GM18951 (cell line): Measurements from ENCODE around the gene GLIS1.

Experiments
- POLR2A ChIP-seq: IDR thresholded peaks from 4 replicates; pipeline ENCODE4 v1.6.1; 2011; ENCODE audit warnings: mild to moderate bottlenecking; ENCODE audit not compliant: insufficient read length, insufficient read depth; ENCODE audit errors: extremely low read depth
- in situ Hi-C: fragments of 300-500 bp; cut with MboI; formaldehyde crosslinking; loops from one replicate; pipeline ENCODE4 v1.12.0; 2022; ENCODE audit warnings: low sequenced_read_pairs, mixed read lengths, inconsistent platforms; ENCODE audit not compliant: unreplicated experiment

The GLIS1 gene

GRCh38 chr1:53721088-53721487 is 17.9 kb downstream of the GLIS1 start:
- in situ Hi-C loops: no loop called here
- TF ChIP-seq POLR2A: no peak

DNA sequence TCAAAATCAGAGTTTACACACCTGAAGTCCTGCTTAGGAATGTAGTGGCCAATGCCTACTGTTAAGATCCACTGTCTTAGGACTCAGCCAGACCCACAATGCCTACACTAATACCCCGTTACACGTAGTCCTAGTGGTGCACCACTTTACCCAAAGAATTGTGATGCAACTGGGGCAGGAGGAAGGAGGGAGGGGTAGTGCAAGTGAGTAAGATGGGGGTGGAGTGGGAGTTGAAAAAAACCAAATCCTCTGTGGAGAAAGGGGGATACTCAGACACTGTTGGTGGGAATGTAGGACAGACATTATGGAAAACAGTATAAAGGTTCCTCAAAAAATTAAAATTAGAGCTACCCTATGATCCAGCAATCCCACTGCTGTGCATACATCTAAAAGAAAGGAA is 19.5 kb downstream of the GLIS1 start:
- no peak for TF ChIP-seq POLR2A
- in situ Hi-C loops: no loop called here

- TF ChIP-seq POLR2A: no peak
- in situ Hi-C loops: no loop called here
These were observed 20.5 kb downstream of the GLIS1 start for GRCh38 chr1:53718443-53718842.

GRCh38 chr1:53717025-53717804 is 21.7 kb downstream of the GLIS1 start:
- in situ Hi-C loops: no loop called here
- TF ChIP-seq POLR2A: no peak

DNA sequence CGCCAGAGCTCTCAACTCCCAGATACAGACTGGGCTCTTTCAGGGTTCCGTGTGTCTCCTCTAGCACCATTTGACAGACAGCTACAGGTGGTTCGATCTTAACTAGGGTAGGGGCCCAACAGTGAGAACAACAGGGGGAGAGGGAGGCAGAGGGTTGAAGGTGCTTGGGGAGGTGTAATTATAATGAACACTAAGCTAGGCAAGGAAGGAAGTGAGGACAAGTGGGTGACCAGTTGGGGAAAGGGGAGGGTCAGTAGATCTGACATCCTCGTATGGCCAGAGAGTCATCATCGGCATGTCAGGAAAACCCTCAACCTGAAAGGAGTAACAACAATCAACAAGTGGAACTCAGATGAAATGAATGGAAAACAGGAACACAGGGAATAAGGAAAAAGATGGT is 22.8 kb downstream of the GLIS1 start:
- no peak for TF ChIP-seq POLR2A
- in situ Hi-C loops: no loop called here

DNA sequence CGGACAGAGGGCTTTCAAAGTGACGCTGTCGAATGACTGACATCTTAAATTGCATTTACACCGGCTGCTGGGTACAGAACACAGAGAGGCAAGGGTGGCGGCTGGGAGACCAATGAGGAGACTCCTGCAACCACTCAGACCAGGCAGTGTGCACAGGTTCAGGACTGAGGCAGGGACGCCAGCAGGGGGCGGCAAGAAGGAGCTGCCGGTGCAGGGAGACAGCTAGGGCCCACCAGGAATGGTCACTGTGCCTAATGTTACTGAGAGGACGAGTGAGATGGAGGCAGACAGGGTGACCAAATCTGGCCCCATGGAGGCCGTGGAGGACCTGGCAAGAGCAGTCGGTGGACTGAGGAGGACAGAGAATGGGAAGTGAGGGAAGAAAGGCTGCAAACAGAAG is 23.5 kb downstream of the GLIS1 start:
- in situ Hi-C loops: no loop called here
- TF ChIP-seq POLR2A: no peak

DNA sequence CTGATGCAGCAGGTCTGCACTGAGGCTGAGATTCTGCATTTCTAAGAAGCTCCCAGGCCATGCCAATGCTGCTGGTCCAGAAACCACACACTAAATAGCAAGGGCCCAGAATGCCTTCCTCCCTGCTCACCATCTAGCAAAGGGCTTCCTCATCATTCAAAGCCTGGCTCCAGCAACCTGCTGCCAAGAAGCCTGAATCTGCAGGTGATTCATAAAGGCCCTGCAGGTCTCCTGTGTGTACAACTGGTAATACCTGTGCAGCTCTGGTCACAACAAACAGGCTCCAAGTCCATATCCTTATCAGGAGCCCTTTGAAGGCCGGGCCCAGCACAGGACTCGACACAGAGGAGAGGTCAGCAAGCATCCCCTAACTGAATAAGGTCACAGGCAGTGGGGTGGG is 26.7 kb downstream of the GLIS1 start:
- no peak for TF ChIP-seq POLR2A
- in situ Hi-C loops: no loop called here

DNA sequence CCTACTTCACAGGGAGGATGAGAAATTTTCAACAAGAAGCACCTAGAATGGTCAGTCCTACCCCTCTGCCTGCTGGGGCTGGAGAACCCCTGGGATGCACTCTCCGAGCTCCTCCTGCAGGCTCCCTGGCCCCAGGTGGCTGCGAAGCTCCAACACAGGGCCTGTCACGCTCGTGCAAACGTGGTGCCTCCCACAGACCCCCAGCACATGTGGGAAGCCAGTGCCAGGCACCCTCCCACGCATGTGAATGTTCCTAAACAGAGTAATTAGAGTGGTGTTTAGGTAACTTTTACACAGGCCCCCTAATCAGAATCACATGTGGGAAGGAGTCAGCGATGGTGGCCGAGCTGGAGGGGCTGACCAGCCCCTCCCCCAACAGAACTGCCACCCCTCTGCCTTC is 28.4 kb downstream of the GLIS1 start:
- TF ChIP-seq POLR2A: no peak
- in situ Hi-C loops: no loop called here

- TF ChIP-seq POLR2A: no peak
- in situ Hi-C loops: no loop called here
These were observed 30.3 kb downstream of the GLIS1 start for GRCh38 chr1:53708687-53709086.

DNA sequence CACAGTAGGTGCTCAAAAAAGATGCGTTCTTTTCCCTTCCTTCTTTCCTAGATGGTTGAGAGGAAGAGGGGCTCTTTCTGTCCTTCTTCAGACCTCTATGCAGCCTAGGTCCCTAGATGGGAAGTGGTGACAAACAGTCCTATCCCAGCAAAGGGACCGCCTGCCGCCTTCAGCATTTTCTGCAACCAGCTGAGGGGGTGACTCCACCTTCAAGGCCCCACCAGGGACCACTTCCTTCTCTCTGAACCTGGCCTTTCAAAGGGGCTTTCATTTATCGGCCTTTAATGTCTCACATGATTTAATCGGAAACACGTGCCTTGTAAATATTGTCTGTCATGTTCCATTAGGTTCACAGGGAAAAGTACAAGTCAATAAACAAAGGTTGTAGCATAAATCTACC is 32.6 kb downstream of the GLIS1 start:
- in situ Hi-C loops: no loop called here
- no peak for TF ChIP-seq POLR2A

DNA sequence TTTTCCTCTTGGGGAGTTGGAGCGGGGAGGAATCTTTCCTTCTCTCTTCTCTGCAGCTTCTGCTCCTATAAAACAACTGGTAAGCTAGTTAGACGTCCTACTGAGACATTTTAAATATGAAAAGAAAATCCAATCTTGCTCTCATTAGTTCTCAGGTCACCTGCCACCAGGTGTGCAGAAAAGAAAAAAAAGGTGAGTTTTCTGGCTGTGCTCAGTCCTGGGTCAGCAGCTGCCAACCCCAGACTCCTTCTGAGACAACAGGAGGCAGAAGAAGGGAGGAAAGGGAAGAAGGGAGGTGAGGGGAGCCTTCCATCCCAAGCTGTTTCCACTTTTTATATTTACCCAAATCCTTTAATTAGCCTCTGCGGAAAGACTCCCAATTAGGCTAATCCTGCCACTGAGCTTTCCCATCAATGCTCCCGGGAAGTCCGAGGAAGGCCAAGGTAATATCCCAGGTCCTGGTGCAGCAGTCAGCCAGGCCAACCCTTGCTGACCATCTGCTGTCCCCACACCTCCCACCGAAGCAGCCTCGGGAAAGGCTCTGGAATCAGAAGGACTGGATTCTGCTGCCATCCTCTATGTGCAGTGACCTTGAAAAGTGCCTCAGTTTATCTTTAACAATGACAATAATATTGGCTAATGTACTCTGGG is 33.4 kb downstream of the GLIS1 start:
- no peak for TF ChIP-seq POLR2A
- in situ Hi-C loops: no loop called here

DNA sequence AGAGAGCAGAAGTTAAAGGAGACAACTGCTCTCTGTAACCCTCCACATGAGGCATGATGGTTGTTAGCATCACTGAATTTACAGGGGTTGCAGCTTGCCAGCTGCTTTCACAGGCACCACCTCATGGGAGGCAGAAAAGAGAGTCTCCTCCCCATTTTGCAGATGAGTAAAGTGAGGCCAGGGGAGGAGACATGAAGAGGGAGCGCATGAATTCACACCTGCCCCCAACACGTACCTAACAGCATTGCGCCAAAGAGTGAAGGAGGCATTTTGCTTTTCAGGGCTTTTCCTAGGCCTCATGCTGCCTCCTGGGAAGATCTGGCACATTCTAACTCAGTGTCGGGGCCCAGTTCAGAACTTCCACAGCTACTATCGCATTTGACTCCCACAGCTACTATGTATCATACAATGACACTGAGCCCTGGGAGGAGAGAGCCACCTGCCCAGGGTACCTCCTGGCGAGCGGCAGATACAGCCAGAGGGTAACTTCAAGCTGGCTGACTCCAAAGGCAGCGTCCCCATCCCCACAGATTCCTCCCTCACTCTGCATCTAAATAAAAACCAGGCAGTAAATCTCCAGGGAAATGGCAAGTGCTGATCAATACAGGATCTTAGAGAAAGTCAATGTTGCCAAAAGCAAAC is 34.0 kb downstream of the GLIS1 start:
- in situ Hi-C loops: no loop called here
- no peak for TF ChIP-seq POLR2A

- in situ Hi-C loops: no loop called here
- no peak for TF ChIP-seq POLR2A
These were observed 34.7 kb downstream of the GLIS1 start for GRCh38 chr1:53704304-53704703.

DNA sequence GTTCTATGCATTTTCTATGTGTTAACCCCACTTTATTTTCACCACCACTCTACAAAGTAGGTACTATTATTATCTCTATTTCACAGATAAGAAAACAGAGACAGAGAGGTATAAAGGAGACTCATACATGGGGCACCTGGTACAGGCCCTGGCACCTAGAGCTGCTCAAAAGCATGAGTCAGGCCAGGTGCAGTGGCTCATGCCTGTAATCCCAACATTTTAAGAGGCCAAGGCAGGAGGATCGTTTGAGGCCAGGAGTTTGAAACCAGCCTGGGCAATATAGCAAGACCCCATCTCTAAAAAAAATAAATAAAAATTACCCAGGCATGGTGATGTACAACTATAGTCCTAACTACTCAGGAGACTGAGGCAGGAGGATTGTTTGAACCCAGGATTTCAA is 35.8 kb downstream of the GLIS1 start:
- in situ Hi-C loops: no loop called here

GRCh38 chr1:53702341-53702740 is 36.6 kb downstream of the GLIS1 start:
- no peak for TF ChIP-seq POLR2A
- in situ Hi-C loops: no loop called here

More for the DNA sequence above, 35.8 kb downstream of the GLIS1 start:
- TF ChIP-seq POLR2A: no peak
